PFSK-1 (cell line): ENCODE results near the gene LIME1.

ENCODE experiments used
- FOXP2 ChIP-seq: optimal IDR thresholded peaks from 2 replicates; pipeline ENCODE3; 2011; ENCODE audit warnings: borderline replicate concordance, control low read depth, inconsistent platforms; ENCODE audit not compliant: insufficient read depth; ENCODE audit errors: extremely low read length, extremely low read depth
- POLR2AphosphoS5 ChIP-seq: IDR thresholded peaks from 2 replicates; pipeline ENCODE4 v1.6.1; 2012; ENCODE audit warnings: low read depth, mild to moderate bottlenecking, control low read depth, low read length, moderate library complexity
- REST ChIP-seq, 2 experiments: IDR thresholded peaks; 2 replicates each; pipeline versions ENCODE4 v1.6.1 to v1.8.0; 2011 to 2012; ENCODE audit warnings: low read depth in 2 of 2, low read length in 2 of 2, control low read depth in 1 of 2, inconsistent platforms in 1 of 2, mild to moderate bottlenecking in 1 of 2, moderate library complexity in 1 of 2; ENCODE audit not compliant: insufficient read depth in 1 of 2
- SIN3A ChIP-seq: IDR thresholded peaks from 2 replicates; pipeline ENCODE4 v1.6.1; 2012; ENCODE audit warnings: mild to moderate bottlenecking, low read length, moderate library complexity, borderline replicate concordance; ENCODE audit not compliant: insufficient read depth
- TAF1 ChIP-seq: IDR thresholded peaks from 2 replicates; pipeline ENCODE4 v1.6.1; 2012; ENCODE audit warnings: low read length, control low read depth, borderline replicate concordance; ENCODE audit not compliant: insufficient read depth

The LIME1 gene

GRCh38 chr20:63758152-63758551 is 21.7 kb downstream of the LIME1 start:
- TF ChIP-seq REST (IDR thresholded peaks at IDR 0.05; ENCODE audit: insufficient read depth in 1 of 2, low read depth in 2 of 2, low read length in 2 of 2) = no peak
- no peak for TF ChIP-seq FOXP2
- TF ChIP-seq TAF1 = no peak
- TF ChIP-seq POLR2AphosphoS5 = no peak
- TF ChIP-seq SIN3A = no peak

- no peak for TF ChIP-seq TAF1
- TF ChIP-seq POLR2AphosphoS5 = no peak
- TF ChIP-seq SIN3A = no peak
- no peak for TF ChIP-seq REST (IDR thresholded peaks at IDR 0.05; ENCODE audit: insufficient read depth in 1 of 2, low read depth in 2 of 2, low read length in 2 of 2)
- no peak for TF ChIP-seq FOXP2
These were observed 23.0 kb downstream of the LIME1 start for GRCh38 chr20:63759377-63759901.

GRCh38 chr20:63765082-63765873 is 28.8 kb downstream of the LIME1 start:
- TF ChIP-seq TAF1 (no peak), FOXP2 (no peak), POLR2AphosphoS5 (no peak), REST (IDR thresholded peaks at IDR 0.05; ENCODE audit: insufficient read depth in 1 of 2, low read depth in 2 of 2, low read length in 2 of 2) (no peak), SIN3A (no peak)

DNA sequence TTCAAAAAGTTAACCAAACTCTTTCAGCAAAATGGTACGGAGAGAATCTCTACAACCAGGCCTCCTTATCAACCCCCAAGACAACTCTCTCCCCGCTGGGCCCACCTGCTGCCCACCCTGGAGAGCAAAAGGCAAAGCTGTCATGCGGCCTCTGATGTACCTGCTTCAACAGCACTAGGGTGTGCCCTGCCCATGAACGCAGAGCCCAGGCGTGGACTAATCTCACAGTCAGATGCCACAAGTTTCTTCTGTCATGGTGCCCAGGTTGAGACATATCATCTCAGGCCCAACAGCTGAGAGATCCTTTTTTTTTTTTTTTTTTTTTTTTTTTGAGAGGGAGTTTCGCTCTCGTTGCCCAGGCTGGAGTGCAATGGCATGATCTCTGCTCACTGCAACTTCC is 29.4 kb downstream of the LIME1 start:
- TF ChIP-seq SIN3A = no peak
- no peak for TF ChIP-seq TAF1
- TF ChIP-seq FOXP2 = no peak
- TF ChIP-seq POLR2AphosphoS5 = no peak
- TF ChIP-seq REST (IDR thresholded peaks at IDR 0.05; ENCODE audit: insufficient read depth in 1 of 2, low read depth in 2 of 2, low read length in 2 of 2) = no peak
